Measurements from ENCODE around the gene SAMD3. TPM values are rescaled to one million over a fixed set of nuclear protein-coding genes. Genes with fewer than 3 reads are reported as not detected.
"Not testable (repeated sequence)": the region's sequence is repeated elsewhere in the genome, so short reads cannot be mapped to it uniquely, and the experiment has no call there.

The SAMD3 gene
- total RNA-seq, 1 experiment from 2014 or later: 7.5 TPM

DNA sequence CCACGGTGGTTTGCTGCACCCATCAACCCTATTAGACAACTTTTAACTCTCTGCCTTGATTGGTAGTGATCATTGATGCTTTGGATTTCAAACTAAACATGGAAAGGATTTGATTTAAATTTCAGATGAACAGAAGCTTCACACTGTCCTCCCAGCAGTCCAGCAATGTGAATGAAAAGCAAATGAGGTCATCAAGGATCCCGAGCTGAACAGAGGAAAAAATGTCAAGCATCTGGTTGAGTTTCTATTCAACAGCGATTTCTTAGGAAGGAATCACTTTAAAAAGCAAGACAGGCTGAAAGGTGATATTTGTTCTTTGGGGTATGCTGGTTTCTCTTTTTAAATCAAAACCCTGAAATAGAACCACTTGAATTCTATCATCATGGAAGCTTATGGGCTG is 10.6 kb upstream of the SAMD3 start:
- Histone ChIP-seq H3K9ac (ENCODE audit: low read length) (no peak overlapping the region), H3K27me3 (ENCODE audit: insufficient read depth, low read length) (no peaks in the 10 kb centered on the region), H3K9me3 (ENCODE audit: control insufficient read depth in 1 of 2, insufficient read depth in 1 of 2, low read depth in 1 of 2, low read length in 2 of 2) (no peaks in the 10 kb centered on the region), H2AFZ (ENCODE audit: low read depth, low read length, poor library complexity, severe bottlenecking) (no peak overlapping the region), H3K79me2 (ENCODE audit: insufficient read depth, low read length) (no peaks in the 10 kb centered on the region), H3K9me2 (ENCODE audit: insufficient read depth) (no peaks in the 10 kb centered on the region), H3K36me3 (ENCODE audit: control insufficient read depth in 1 of 2, insufficient read depth in 2 of 2, low read length in 2 of 2) (no peaks in the 10 kb centered on the region), H3K4me2 (ENCODE audit: low read length) (no peak overlapping the region), H3K27ac (ENCODE audit: low read depth, low read length) (no peak overlapping the region), H4K20me1 (ENCODE audit: insufficient read depth) (no peaks in the 10 kb centered on the region), H3K4me1 (ENCODE audit: control insufficient read depth in 1 of 2, insufficient read depth in 2 of 2, low read length in 2 of 2) (no peaks in the 10 kb centered on the region), H3K4me3 (replicated peaks in 1 of 2; ENCODE audit: low read depth in 1 of 2, low read length in 2 of 2) (no peak overlapping the region)
- DNase-seq (ENCODE audit: low read depth, low spot score) (no peak), ATAC-seq (no peak)
- ChIA-PET CTCF (no interaction called here), POLR2A (no interaction called here), RAD21 (ENCODE audit: low non-redundant PET in 1 of 2, low total read pairs in 2 of 2, uncharacterized antibody in 2 of 2, unreplicated experiment in 2 of 2) (no interaction called here)
- intact Hi-C loops (cut with micrococcal nuclease): no loop called here
- BruUV-seq (replicated peaks): no TSS peak
- TF ChIP-seq CBX3 (IDR thresholded peaks at IDR 0.05; ENCODE audit: low read depth): no peak
- no peak for TF ChIP-seq FOSL1 (IDR thresholded peaks at IDR 0.05; ENCODE audit: low read depth)
- no peak for TF ChIP-seq EZH2phosphoT487 (IDR thresholded peaks at IDR 0.05; ENCODE audit: borderline replicate concordance)
- TF ChIP-seq, protein P1, sequence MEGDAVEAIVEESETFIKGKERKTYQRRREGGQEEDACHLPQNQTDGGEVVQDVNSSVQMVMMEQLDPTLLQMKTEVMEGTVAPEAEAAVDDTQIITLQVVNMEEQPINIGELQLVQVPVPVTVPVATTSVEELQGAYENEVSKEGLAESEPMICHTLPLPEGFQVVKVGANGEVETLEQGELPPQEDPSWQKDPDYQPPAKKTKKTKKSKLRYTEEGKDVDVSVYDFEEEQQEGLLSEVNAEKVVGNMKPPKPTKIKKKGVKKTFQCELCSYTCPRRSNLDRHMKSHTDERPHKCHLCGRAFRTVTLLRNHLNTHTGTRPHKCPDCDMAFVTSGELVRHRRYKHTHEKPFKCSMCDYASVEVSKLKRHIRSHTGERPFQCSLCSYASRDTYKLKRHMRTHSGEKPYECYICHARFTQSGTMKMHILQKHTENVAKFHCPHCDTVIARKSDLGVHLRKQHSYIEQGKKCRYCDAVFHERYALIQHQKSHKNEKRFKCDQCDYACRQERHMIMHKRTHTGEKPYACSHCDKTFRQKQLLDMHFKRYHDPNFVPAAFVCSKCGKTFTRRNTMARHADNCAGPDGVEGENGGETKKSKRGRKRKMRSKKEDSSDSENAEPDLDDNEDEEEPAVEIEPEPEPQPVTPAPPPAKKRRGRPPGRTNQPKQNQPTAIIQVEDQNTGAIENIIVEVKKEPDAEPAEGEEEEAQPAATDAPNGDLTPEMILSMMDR (IDR thresholded peaks at IDR 0.05 in 2 of 3, conservative IDR thresholded peaks at IDR 0.05 in 1 of 3; ENCODE audit: borderline replicate concordance in 1 of 3, insufficient read depth in 1 of 3, low read depth in 2 of 3, low read length in 2 of 3): no peak
- no peak for TF ChIP-seq POLR2A (IDR thresholded peaks at IDR 0.05; ENCODE audit: borderline replicate concordance, extremely low read depth, insufficient read depth, insufficient read length)
- TF ChIP-seq JUND (IDR thresholded peaks at IDR 0.05): no peak
- TF ChIP-seq EGR1 (IDR thresholded peaks at IDR 0.05; ENCODE audit: low read depth): no peak
- TF ChIP-seq, protein P2, sequence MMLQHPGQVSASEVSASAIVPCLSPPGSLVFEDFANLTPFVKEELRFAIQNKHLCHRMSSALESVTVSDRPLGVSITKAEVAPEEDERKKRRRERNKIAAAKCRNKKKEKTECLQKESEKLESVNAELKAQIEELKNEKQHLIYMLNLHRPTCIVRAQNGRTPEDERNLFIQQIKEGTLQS (IDR thresholded peaks at IDR 0.05): no peak
- TF ChIP-seq, protein P3, sequence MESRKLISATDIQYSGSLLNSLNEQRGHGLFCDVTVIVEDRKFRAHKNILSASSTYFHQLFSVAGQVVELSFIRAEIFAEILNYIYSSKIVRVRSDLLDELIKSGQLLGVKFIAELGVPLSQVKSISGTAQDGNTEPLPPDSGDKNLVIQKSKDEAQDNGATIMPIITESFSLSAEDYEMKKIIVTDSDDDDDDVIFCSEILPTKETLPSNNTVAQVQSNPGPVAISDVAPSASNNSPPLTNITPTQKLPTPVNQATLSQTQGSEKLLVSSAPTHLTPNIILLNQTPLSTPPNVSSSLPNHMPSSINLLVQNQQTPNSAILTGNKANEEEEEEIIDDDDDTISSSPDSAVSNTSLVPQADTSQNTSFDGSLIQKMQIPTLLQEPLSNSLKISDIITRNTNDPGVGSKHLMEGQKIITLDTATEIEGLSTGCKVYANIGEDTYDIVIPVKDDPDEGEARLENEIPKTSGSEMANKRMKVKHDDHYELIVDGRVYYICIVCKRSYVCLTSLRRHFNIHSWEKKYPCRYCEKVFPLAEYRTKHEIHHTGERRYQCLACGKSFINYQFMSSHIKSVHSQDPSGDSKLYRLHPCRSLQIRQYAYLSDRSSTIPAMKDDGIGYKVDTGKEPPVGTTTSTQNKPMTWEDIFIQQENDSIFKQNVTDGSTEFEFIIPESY (IDR thresholded peaks at IDR 0.05; ENCODE audit: extremely low read depth, insufficient replicate concordance, low read length): no peak

DNA sequence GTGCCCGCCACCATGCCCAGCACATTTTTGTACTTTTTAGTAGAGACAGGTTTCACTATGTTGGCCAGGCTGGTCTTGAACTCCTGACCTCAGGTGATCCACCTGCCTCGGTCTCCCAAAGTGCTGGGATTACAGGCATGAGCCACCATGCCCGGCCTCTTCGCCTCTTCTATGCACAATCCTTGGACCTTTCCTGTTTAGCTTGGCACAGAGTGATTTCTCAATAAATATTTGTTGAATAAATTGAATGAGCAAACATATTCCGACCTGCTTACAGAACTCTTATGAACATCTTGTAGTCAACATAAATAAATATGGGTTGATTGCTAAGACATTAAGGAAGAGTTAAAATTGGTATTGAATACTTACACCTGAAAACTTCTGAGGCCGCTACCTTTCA is 7.8 kb upstream of the SAMD3 start:
- POLR2A ChIA-PET; intact Hi-C loops (cut with micrococcal nuclease); RAD21 ChIA-PET (ENCODE audit: low non-redundant PET in 1 of 2, low total read pairs in 2 of 2, uncharacterized antibody in 2 of 2, unreplicated experiment in 2 of 2); H3K27me3 ChIP-seq (ENCODE audit: insufficient read depth, low read length); H3K9me2 ChIP-seq (ENCODE audit: insufficient read depth); H3K79me2 ChIP-seq (ENCODE audit: insufficient read depth, low read length); H3K4me3 ChIP-seq (replicated peaks in 1 of 2; ENCODE audit: low read depth in 1 of 2, low read length in 2 of 2); H3K36me3 ChIP-seq (ENCODE audit: control insufficient read depth in 1 of 2, insufficient read depth in 2 of 2, low read length in 2 of 2); H3K9ac ChIP-seq (ENCODE audit: low read length); H2AFZ ChIP-seq (ENCODE audit: low read depth, low read length, poor library complexity, severe bottlenecking); H3K9me3 ChIP-seq (ENCODE audit: control insufficient read depth in 1 of 2, insufficient read depth in 1 of 2, low read depth in 1 of 2, low read length in 2 of 2); H3K4me1 ChIP-seq (ENCODE audit: control insufficient read depth in 1 of 2, insufficient read depth in 2 of 2, low read length in 2 of 2); CTCF ChIA-PET; BruUV-seq (replicated peaks); ATAC-seq; H3K27ac ChIP-seq (ENCODE audit: low read depth, low read length); H4K20me1 ChIP-seq (ENCODE audit: insufficient read depth); H3K4me2 ChIP-seq (ENCODE audit: low read length); DNase-seq (ENCODE audit: low read depth, low spot score): not testable (repeated sequence)

All from HCT116 (cell line).